ENCODE measurements around the gene ENG.
A peak's percentile ranks its signal among the peaks of the same experiment; 100 is the strongest.

The ENG gene

GRCh38 chr9:127770905-127771569 lies 83.4 kb downstream of the ENG start:
- peak; percentile 96 to 98 for DNase-seq

GRCh38 chr9:127770583-127770904 lies 83.9 kb downstream of the ENG start:
- no peak for DNase-seq

DNA sequence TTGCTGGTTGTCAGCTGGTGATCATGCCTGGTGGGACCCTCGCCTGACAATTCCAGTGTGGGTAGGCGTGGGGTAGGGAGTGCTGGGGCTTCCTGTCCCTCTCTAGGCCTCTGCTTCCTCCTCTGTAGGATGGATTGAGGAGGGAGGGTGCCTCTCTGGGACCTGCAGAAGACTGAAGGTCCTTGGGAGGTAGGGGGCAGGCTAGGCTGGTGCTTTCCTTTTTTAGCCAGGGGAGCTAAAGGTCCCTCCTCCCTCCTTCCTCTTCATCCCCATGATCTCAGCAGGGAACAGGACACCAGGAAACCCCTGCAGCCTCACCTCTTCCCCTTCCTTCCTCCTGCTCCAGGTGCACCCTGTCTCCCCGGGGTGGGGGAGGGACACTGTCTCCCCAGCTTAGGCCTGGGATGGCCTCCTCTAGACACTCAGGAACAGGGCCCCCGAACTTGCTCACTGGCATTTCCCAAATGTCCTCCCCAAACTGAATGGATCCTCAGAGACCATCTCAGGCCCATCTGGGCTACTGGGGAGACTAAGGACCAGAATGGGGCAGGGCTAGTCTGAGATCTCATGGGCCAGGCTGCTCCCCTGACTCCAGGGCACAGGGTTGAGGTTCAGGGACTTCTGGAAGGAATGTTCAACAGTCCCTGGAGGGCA lies 84.4 kb downstream of the ENG start:
- DNase-seq = no peak

DNA sequence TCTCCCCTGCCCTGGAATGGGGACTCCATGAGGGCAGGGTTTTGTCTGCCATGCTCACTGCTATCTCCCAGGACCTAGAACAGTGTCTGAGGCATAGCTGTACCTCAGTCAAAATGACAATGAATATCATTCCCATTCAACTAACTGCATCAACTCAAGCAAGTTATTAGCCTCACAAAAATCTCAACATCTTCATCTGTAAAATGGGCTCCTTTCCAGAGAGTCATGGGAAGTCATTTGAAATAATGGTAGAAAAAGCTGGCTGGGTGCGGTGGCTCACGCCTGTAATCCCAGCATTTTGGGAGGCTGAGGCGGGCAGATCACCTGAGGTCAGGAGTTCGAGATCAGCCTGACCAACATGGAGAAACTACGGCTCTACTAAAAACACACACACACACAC lies 85.4 kb downstream of the ENG start:
- DNase-seq = no peak

GRCh38 chr9:127768698-127769097 lies 85.8 kb downstream of the ENG start:
- no peak for DNase-seq

DNA sequence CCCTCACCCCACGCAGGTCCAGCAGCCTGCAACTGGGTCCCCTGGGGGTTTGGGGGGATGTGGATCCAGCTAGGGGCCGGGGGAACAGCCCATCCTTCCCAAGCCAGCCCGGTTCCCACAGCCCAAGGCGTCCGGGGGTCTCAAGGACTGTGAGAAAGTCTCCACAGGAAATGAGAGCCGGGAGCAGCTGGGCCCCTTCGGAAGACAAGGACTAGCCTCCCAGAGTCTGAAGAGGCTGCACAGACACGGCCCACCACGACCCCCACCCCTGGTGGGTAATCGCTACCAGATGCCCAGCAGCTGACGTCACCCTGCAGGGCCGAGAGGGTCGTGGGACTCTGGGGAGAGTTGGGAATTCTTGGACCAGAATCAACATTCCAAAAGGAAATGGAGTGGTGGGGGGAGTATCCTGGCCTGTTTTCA lies 86.5 kb downstream of the ENG start:
- DNase-seq = no peak

GRCh38 chr9:127767410-127767809 lies 87.0 kb downstream of the ENG start:
- DNase-seq = no peak

DNA sequence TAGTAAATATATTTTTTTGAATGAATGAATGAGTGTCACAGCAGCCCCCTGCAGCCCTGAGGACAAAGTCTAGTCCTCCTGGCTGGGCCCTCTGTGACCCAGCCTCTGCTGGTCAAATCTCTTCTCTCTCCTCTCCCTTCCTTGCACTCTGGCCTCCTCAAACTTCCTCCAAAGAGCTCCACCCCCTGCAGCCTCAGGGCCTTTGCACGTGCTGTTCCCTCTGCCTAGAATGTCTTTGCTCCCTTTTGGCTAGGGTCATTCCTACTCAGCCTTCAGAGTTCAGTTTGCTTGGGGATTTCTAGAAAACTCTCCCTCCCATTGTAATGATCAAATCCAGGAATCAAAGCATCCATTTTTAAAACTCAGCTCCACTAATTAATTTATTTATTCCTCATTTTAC lies 89.0 kb downstream of the ENG start:
- DNase-seq = no peak

Measured in stimulated activated CD4-positive, alpha-beta T cell treated with anti-CD3 and anti-CD28 coated beads, Interleukin-2, amount 100 ng/mL, for 24 hours (primary cell).